ENCODE measurements around the gene SNX8. TPM values are rescaled to one million over a fixed set of nuclear protein-coding genes. Genes with fewer than 3 reads are reported as not detected.

Gene SNX8
- total and polyA plus RNA-seq, 2 of the 8 experiments (the other 6 are each of a cell fraction or from before 2014, with no cell fraction given) = 46.2 to 70.8 TPM

- DNase-seq (ENCODE audit: low read depth in 1 of 2, low spot score in 2 of 2) (peak; percentile 57 to 67), FAIRE-seq (peak; percentile 60)
- Histone ChIP-seq H3K4me3 (ENCODE audit: extremely low read depth in 1 of 4, insufficient read depth in 2 of 4, low read depth in 3 of 4, low read length in 4 of 4) (no peak overlapping the region), H3K79me2 (ENCODE audit: control insufficient read depth in 1 of 2, insufficient read depth in 2 of 2, low read length in 2 of 2) (peaks cover 0 to 61% of the 10 kb centered on the region in 2 experiments; a peak in 3 of 4 replicates), H3K79me1 (ENCODE audit: low read depth, low read length) (peaks cover 8% of the 10 kb centered on the region), H2BK5ac (ENCODE audit: low read depth, low read length) (peak overlapping the region; percentile 12), H3K4ac (replicated peaks; ENCODE audit: insufficient read length, low read depth, low read length) (no peak overlapping the region), H3K4me1 (replicated peaks in 1 of 4; ENCODE audit: control insufficient read depth in 3 of 4, insufficient read depth in 4 of 4, low read length in 3 of 4) (peaks cover 4 to 10% (median 5%) of the 10 kb centered on the region in 4 experiments), H2BK120ac (replicated peaks; ENCODE audit: low read depth, low read length) (no peak overlapping the region), H2BK20ac (ENCODE audit: low read length) (no peak overlapping the region), H3K36me3 (ENCODE audit: control insufficient read depth in 2 of 4, insufficient read depth in 4 of 4, low read length in 3 of 4) (no peaks in the 10 kb centered on the region), H3K14ac (ENCODE audit: insufficient read length) (no peak overlapping the region), H3K56ac (replicated peaks; ENCODE audit: insufficient read length, low read depth, low read length) (no peak overlapping the region), H2BK12ac (ENCODE audit: low read depth, low read length) (peak overlapping the region; percentile 73; the same call in 1 of the 2 replicates), H2AFZ (ENCODE audit: low read length) (no peak overlapping the region), H2AK5ac (ENCODE audit: low read depth, low read length) (peak overlapping the region; percentile 20; the same call in 1 of the 2 replicates), H3K9me3 (ENCODE audit: insufficient read depth in 2 of 2, low read depth in 1 of 2, low read length in 1 of 2) (no peaks in the 10 kb centered on the region), H3K4me2 (ENCODE audit: insufficient read depth in 1 of 2, low read depth in 2 of 2, low read length in 2 of 2) (peak overlapping the region; percentile 43 to 44; a peak in 3 of 4 replicates), H3K23me2 (ENCODE audit: low read depth, low read length) (peaks cover 6% of the 10 kb centered on the region; the same call in 1 of the 2 replicates), H3K18ac (ENCODE audit: extremely low read depth, low read length) (no peak overlapping the region; the same call in 1 of the 2 replicates), H4K91ac (replicated peaks; ENCODE audit: insufficient read length, low read length) (no peak overlapping the region), H3K9ac (replicated peaks in 1 of 4; ENCODE audit: extremely low read depth in 1 of 4, low read depth in 3 of 4, low read length in 3 of 4) (peak overlapping the region in 3 of 4 experiments; percentile 2 to 36 (median 9); a peak in 3 of 7 replicates), H3K27me3 (replicated peaks in 1 of 4; ENCODE audit: control insufficient read depth in 3 of 4, extremely low read depth in 1 of 4, insufficient read depth in 3 of 4, low read length in 3 of 4) (no peaks in the 10 kb centered on the region), H4K5ac (ENCODE audit: insufficient read length, low read depth, low read length) (no peak overlapping the region), H4K8ac (ENCODE audit: extremely low read depth, insufficient read depth, low read length) (peak overlapping the region; percentile 75; the same call in 1 of the 2 replicates), H3K27ac (ENCODE audit: low read depth, low read length) (peak overlapping the region; percentile 58; the same call in 1 of the 2 replicates), H4K20me1 (replicated peaks in 1 of 2; ENCODE audit: control insufficient read depth in 1 of 2, insufficient read depth in 2 of 2, low read length in 2 of 2) (no peaks in the 10 kb centered on the region), H2BK15ac (ENCODE audit: low read length) (no peak overlapping the region), H3K23ac (ENCODE audit: insufficient read length) (no peak overlapping the region)
- WGBS, 2 experiments (ENCODE audit: extremely low coverage in 1 of 2, insufficient coverage in 1 of 2, insufficient read length in 1 of 2, insufficient replicate concordance in 2 of 2, low coverage in 1 of 2, low lambda C conversion rate in 2 of 2, missing lambda C conversion rate in 1 of 2) = 53% methylated on average over 20 of the region's 20 CpGs; no CpG with 5 or more reads in 1 of the 2 experiments
- POLR2A ChIA-PET (ENCODE audit: partially characterized antibody) = interaction anchor here (0.6 to 2.5 kb wide), 17 partner anchors 9 to 764 kb away, joined by 3 to 11 read pairs (median 4); partner anchors contain the start of gene EIF3B
- CTCF ChIA-PET (ENCODE audit: partially characterized antibody) = interaction anchor here (0.8 to 1.9 kb wide), 5 partner anchors 17 to 99 kb away, joined by 3 to 5 read pairs (median 4); no protein-coding TSS in a partner anchor
- TF ChIP-seq MAFK (IDR thresholded peaks at IDR 0.05; ENCODE audit: low read depth, low read length) = no peak
- no peak for TF ChIP-seq RNF2 (IDR thresholded peaks at IDR 0.05; ENCODE audit: borderline replicate concordance, low read depth, low read length, missing control alignments, poor library complexity, severe bottlenecking)
- TF ChIP-seq RXRA (IDR thresholded peaks at IDR 0.05; ENCODE audit: insufficient read depth, low read depth, low read length) = no peak
- no peak for TF ChIP-seq GABPA (IDR thresholded peaks at IDR 0.05; ENCODE audit: borderline replicate concordance, insufficient read depth, low read length)
- peak in 1 of 2 experiments; percentile 72; a peak in 1 of 4 replicates for TF ChIP-seq SIN3A (conservative IDR thresholded peaks at IDR 0.05 in 1 of 2, IDR thresholded peaks at IDR 0.05 in 1 of 2; ENCODE audit: low read depth in 1 of 2, low read length in 2 of 2)
- no peak for TF ChIP-seq USF2 (IDR thresholded peaks at IDR 0.05; ENCODE audit: low read length)
- no peak for TF ChIP-seq NANOG (IDR thresholded peaks at IDR 0.05; ENCODE audit: insufficient read depth, low read depth, low read length, poor library complexity, severe bottlenecking)
- TF ChIP-seq RBBP5 (IDR thresholded peaks at IDR 0.05; ENCODE audit: borderline replicate concordance, low read depth, low read length) = 0 out of 2 replicates have a peak, but pooled peaks have one; percentile 31
- TF ChIP-seq SP1 (IDR thresholded peaks at IDR 0.05; ENCODE audit: low read depth, low read length) = peak; percentile 54; the same call in 1 of the 2 replicates
- TF ChIP-seq TEAD4 (IDR thresholded peaks at IDR 0.05; ENCODE audit: low read depth, low read length) = peak; percentile 97
Measured at GRCh38 chr7:2309889-2310331, 4.3 kb downstream of the SNX8 start.
